Hematopoietic multipotent progenitor cell treated with erythropoietin and hydrocortisone succinate and interleukin-3 and kit ligand, for 6 days (in vitro differentiated cells): ENCODE measurements around the gene CCDC174.

Experiments
- DNase-seq: peaks from one replicate; pipeline ENCODE4 v3.0.0-alpha.2; 2015

Gene CCDC174

GRCh38 chr3:14658978-14659377 is 7.4 kb downstream of the CCDC174 start:
- DNase-seq, result no peak

- no peak for DNase-seq
Measured at GRCh38 chr3:14660942-14661341, 9.4 kb downstream of the CCDC174 start.

- DNase-seq, result no peak
Measured at GRCh38 chr3:14663396-14664135, 12.0 kb downstream of the CCDC174 start.

- DNase-seq, result no peak
Measured at GRCh38 chr3:14664170-14664569, 12.6 kb downstream of the CCDC174 start.

GRCh38 chr3:14672588-14672987 is 21.0 kb downstream of the CCDC174 start:
- DNase-seq, result peak; percentile 19

- DNase-seq, result no peak
Measured at GRCh38 chr3:14674841-14675240, 23.3 kb downstream of the CCDC174 start, which contains the start of gene C3orf20. Gene C3orf20 (plus strand): TSS chr3:14675141. CDS start chr3:14682714, 7,573 bp downstream.

GRCh38 chr3:14676881-14677280 is 25.3 kb downstream of the CCDC174 start:
- DNase-seq, result no peak

- DNase-seq, result no peak
Measured at GRCh38 chr3:14678015-14678503, 26.5 kb downstream of the CCDC174 start.

- DNase-seq, result no peak
Measured at GRCh38 chr3:14680115-14680514, 28.6 kb downstream of the CCDC174 start.

GRCh38 chr3:14680716-14681115 is 29.2 kb downstream of the CCDC174 start:
- DNase-seq, result no peak

- DNase-seq, result no peak
Measured at GRCh38 chr3:14684447-14684846, 32.9 kb downstream of the CCDC174 start.

GRCh38 chr3:14685179-14685578 is 33.6 kb downstream of the CCDC174 start:
- DNase-seq, result no peak

- DNase-seq, result no peak
Measured at GRCh38 chr3:14687360-14687759, 35.8 kb downstream of the CCDC174 start.

GRCh38 chr3:14688525-14688924 is 37.0 kb downstream of the CCDC174 start:
- DNase-seq, result no peak

GRCh38 chr3:14689247-14689980 is 37.9 kb downstream of the CCDC174 start:
- DNase-seq, result peak; percentile 30

GRCh38 chr3:14691239-14691638 is 39.7 kb downstream of the CCDC174 start:
- DNase-seq, result peak; percentile 39

- DNase-seq, result no peak
Measured at GRCh38 chr3:14691719-14692118, 40.2 kb downstream of the CCDC174 start.

GRCh38 chr3:14698601-14699244 is 47.2 kb downstream of the CCDC174 start:
- DNase-seq, result no peak

- DNase-seq, result no peak
Measured at GRCh38 chr3:14699643-14700042, 48.1 kb downstream of the CCDC174 start.

- DNase-seq, result no peak
Measured at GRCh38 chr3:14700891-14701290, 49.3 kb downstream of the CCDC174 start.

- no peak for DNase-seq
Measured at GRCh38 chr3:14701676-14702075, 50.1 kb downstream of the CCDC174 start.

- DNase-seq, result no peak
Measured at GRCh38 chr3:14703128-14703750, 51.7 kb downstream of the CCDC174 start.

GRCh38 chr3:14703791-14704190 is 52.2 kb downstream of the CCDC174 start:
- no peak for DNase-seq
